H1 (cell line): ENCODE data around the gene STK11IP. TPM values are rescaled to one million over a fixed set of nuclear protein-coding genes. Genes with fewer than 3 reads are reported as not detected.
A peak's percentile ranks its signal among the peaks of the same experiment; 100 is the strongest.

ENCODE experiments used
- ATF2 ChIP-seq: IDR thresholded peaks from 2 replicates; pipeline ENCODE4 v1.6.1; 2012; ENCODE audit warnings: low read length, inconsistent platforms
- BRCA1 ChIP-seq: IDR thresholded peaks from 2 replicates; pipeline ENCODE4 v1.6.1; 2012; ENCODE audit warnings: low read depth, low read length, improper control_type of control experiment
- CTCF ChIP-seq, 3 experiments: IDR thresholded peaks; 1 replicate in 2 of 3; 2 replicates in 1 of 3; pipeline versions ENCODE4 v1.5.1 to v1.6.1; 2011; ENCODE audit warnings: low read length in 3 of 3, mild to moderate bottlenecking in 3 of 3, inconsistent platforms in 2 of 3, low read depth in 1 of 3, moderate library complexity in 1 of 3; ENCODE audit not compliant: insufficient read depth in 1 of 3; ENCODE audit errors: control extremely low read depth in 1 of 3
- E2F6 ChIP-seq: IDR thresholded peaks from 2 replicates; pipeline ENCODE4 v1.6.1; 2012; ENCODE audit warnings: inconsistent platforms
- EGR1 ChIP-seq: IDR thresholded peaks from 2 replicates; pipeline ENCODE4 v1.6.1; 2011; ENCODE audit warnings: low read depth, low read length, borderline replicate concordance
- JUN ChIP-seq: IDR thresholded peaks from 2 replicates; pipeline ENCODE4 v1.6.1; 2011; ENCODE audit warnings: low read depth, mild to moderate bottlenecking, improper control_type of control experiment, low read length
- KDM1A ChIP-seq: fragments of 200-600, 300-600 bp; sonication (generic); IDR thresholded peaks from 2 replicates; pipeline ENCODE4 v1.7.1; 2016; ENCODE audit warnings: mild to moderate bottlenecking, low read length, borderline replicate concordance
- KDM5A ChIP-seq: fragments of 200-600 bp; IDR thresholded peaks from 2 replicates; pipeline ENCODE4 v1.7.1; 2012; ENCODE audit warnings: mild to moderate bottlenecking, low read length, inconsistent platforms, mixed read lengths
- MAFK ChIP-seq: IDR thresholded peaks from 2 replicates; pipeline ENCODE4 v1.6.1; 2012; ENCODE audit warnings: low read depth, mild to moderate bottlenecking, improper control_type of control experiment, low read length
- NRF1 ChIP-seq: IDR thresholded peaks from 2 replicates; pipeline ENCODE4 v1.6.1; 2011; ENCODE audit warnings: mild to moderate bottlenecking, low read depth, low read length, improper control_type of control experiment
- POLR2AphosphoS5 ChIP-seq: IDR thresholded peaks from 2 replicates; pipeline ENCODE4 v1.6.1; 2011; ENCODE audit warnings: low read depth, low read length
- RBBP5 ChIP-seq: IDR thresholded peaks from 2 replicates; pipeline ENCODE4 v1.7.1; 2012; ENCODE audit warnings: low read depth, mild to moderate bottlenecking, inconsistent platforms, low read length, moderate library complexity, borderline replicate concordance
- RFX5 ChIP-seq: IDR thresholded peaks from 2 replicates; pipeline ENCODE4 v1.6.1; 2011; ENCODE audit warnings: low read depth, low read length, improper control_type of control experiment, borderline replicate concordance
- RNF2 ChIP-seq: fragments of 200-900, 300-1000 bp; sonication (generic); IDR thresholded peaks from 2 replicates; pipeline ENCODE4 v1.7.1; 2016; ENCODE audit warnings: borderline replicate concordance, low read depth, mild to moderate bottlenecking, antibody characterized with exemption, low read length; ENCODE audit not compliant: poor library complexity, severe bottlenecking; ENCODE audit errors: missing control alignments
- SIRT6 ChIP-seq: IDR thresholded peaks from one replicate; pipeline ENCODE4 v1.7.1; 2012; ENCODE audit warnings: low read length, inconsistent platforms
- SP2 ChIP-seq: IDR thresholded peaks from 2 replicates; pipeline ENCODE4 v1.6.1; 2012; ENCODE audit warnings: mild to moderate bottlenecking, low read length, inconsistent platforms
- TAF1 ChIP-seq: IDR thresholded peaks from 2 replicates; pipeline ENCODE4 v1.6.1; 2011; ENCODE audit warnings: mild to moderate bottlenecking, low read depth, low read length
- TCF12 ChIP-seq: IDR thresholded peaks from 2 replicates; pipeline ENCODE4 v1.6.1; 2011; ENCODE audit warnings: low read depth, mild to moderate bottlenecking, low read length
- polyA plus RNA-seq, 7 experiments: library from polyadenylated mRNA; depleted of rRNA in 3 of 7; stranded (reverse) in 5 of 7; unstranded in 2 of 7; fragments of >200 nt in 5 of 7; fragments of 200-250 nt in 2 of 7; gene quantifications; 1 replicate in 5 of 7; 2 replicates in 1 of 7; 4 replicates in 1 of 7; pipeline versions ENCODE4 v1.2.1 to v1.2.3, GENCODE V29; 2011 to 2013; ENCODE audit warnings: missing spikeins in 2 of 7, mixed read lengths in 2 of 7
- total RNA-seq: library from RNA; stranded (reverse); fragmentation: NEBNext Ultra II Directional; extraction: Animal tissue kit (Norgen Biotek cat#: 25700); gene quantifications from 2 replicates; pipeline ENCODE4 v1.2.1, GENCODE V29; 2021

Gene STK11IP
- total and polyA plus RNA-seq, 2 of the 8 experiments (the other 6 are each of a cell fraction or from before 2014, with no cell fraction given), result 18.5 to 29.6 TPM

DNA sequence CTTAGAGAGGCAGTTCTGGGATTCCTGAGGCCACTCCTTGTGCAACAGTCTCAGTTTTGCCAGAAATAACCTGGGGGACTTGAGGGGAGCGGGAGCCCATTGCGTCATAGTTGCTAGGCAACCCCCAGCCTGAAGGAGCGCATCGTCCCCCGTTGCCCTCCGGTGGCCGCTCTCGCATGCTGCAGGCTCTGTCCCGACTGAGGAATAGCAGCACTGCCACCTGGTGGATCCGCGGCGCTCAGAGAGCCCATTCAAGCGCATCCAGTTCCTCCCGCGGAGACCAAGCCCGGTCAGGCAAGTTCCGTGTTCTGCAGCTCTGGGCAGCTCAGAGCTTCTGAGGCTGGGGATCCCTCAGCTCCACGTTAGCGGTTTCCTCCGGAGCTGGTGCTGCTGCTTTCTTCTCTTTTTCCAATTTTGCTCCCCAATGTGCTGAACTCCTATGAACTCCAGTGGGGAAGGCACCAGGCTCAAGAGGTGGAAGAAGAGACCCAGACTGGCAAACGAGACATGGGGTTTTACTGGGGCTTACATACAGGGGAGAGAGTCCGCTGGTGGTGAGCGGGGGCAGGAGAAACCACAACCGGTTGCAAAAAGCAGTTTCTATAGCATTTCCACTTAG, 44.9 kb downstream of the STK11IP start (continued):
- TF ChIP-seq BRCA1 (peak; percentile 14; the same call in 1 of the 2 replicates), NRF1 (no peak), SIRT6 (no peak), E2F6 (no peak), EGR1 (no peak), TAF1 (no peak), TCF12 (no peak), CTCF (IDR thresholded peaks at IDR 0.05; ENCODE audit: control extremely low read depth in 1 of 3, insufficient read depth in 1 of 3, low read depth in 1 of 3, low read length in 3 of 3) (peak in 2 of 3 experiments; percentile 100; a peak in 3 of 4 replicates), RNF2 (no peak), MAFK (no peak), RBBP5 (no peak), KDM1A (no peak), SP2 (no peak), ATF2 (no peak; the same call in none of the 2 replicates), JUN (no peak), RFX5 (peak; percentile 92), POLR2AphosphoS5 (no peak), KDM5A (no peak)
